Thoracic aorta (tissue), 2 donors: ENCODE data around the gene CFAP54. TPM values are rescaled to one million over a fixed set of nuclear protein-coding genes. Genes with fewer than 3 reads are reported as not detected.
"Not testable (repeated sequence)": the region's sequence is repeated elsewhere in the genome, so short reads cannot be mapped to it uniquely, and the experiment has no call there.

Experiments
- ATAC-seq: fragments of 150-250 bp; one replicate; pipeline ENCODE4 v1.8.0; 2017; ENCODE audit warnings: low read depth; ENCODE audit not compliant: insufficient number of reproducible peaks, low FRiP score
- DNase-seq: peaks from one replicate; pipeline ENCODE4 v3.0.0-alpha.2; 2020; ENCODE audit warnings: low spot score
- H3K27ac ChIP-seq, 2 donors: fragments of 200-600 bp; sonication (generic); 1 replicate in 1 of 2; 2 replicates in 1 of 2; pipeline ENCODE4 v1.5.1; 2016; ENCODE audit warnings: mild to moderate bottlenecking in 2 of 2, moderate library complexity in 2 of 2
- H3K27me3 ChIP-seq: fragments of 200-600 bp; sonication (generic); replicated peaks from 2 replicates; pipeline ENCODE4 v1.6.0; 2016; ENCODE audit warnings: mild to moderate bottlenecking; ENCODE audit not compliant: insufficient read depth
- H3K36me3 ChIP-seq: fragments of 200-600 bp; sonication (generic); one replicate; pipeline ENCODE4 v1.5.1; 2016
- H3K4me1 ChIP-seq, 2 donors: fragments of 200-600 bp; sonication (generic); 1 replicate in 1 of 2; 2 replicates in 1 of 2; pipeline versions ENCODE4 v1.5.1 to v1.6.0; 2016; ENCODE audit warnings: low read depth in 2 of 2, mild to moderate bottlenecking in 1 of 2; ENCODE audit not compliant: control insufficient read depth in 1 of 2
- H3K4me3 ChIP-seq: fragments of 200-600 bp; sonication (generic); 2 replicates; pipeline ENCODE4 v1.5.1; 2016; ENCODE audit warnings: mild to moderate bottlenecking
- H3K9me3 ChIP-seq: fragments of 200-600 bp; sonication (generic); 2 replicates; pipeline ENCODE4 v1.5.1; 2016
- total RNA-seq, 2 donors: library from RNA; depleted of rRNA; stranded (reverse); fragments of >200 nt; gene quantifications; one replicate each; pipeline versions ENCODE4 v1.1.0 to v1.2.3, GENCODE V29; 2016
- TF ChIP-seq, protein P1 (sequence below): fragments of 200-600 bp; sonication (generic); IDR thresholded peaks from one replicate; pipeline ENCODE4 v1.5.1; 2019; ENCODE audit warnings: antibody characterized with exemption

The CFAP54 gene
- total RNA-seq, 2 donors from 2014 or later, result 1.1 to 4.2 TPM

DNA sequence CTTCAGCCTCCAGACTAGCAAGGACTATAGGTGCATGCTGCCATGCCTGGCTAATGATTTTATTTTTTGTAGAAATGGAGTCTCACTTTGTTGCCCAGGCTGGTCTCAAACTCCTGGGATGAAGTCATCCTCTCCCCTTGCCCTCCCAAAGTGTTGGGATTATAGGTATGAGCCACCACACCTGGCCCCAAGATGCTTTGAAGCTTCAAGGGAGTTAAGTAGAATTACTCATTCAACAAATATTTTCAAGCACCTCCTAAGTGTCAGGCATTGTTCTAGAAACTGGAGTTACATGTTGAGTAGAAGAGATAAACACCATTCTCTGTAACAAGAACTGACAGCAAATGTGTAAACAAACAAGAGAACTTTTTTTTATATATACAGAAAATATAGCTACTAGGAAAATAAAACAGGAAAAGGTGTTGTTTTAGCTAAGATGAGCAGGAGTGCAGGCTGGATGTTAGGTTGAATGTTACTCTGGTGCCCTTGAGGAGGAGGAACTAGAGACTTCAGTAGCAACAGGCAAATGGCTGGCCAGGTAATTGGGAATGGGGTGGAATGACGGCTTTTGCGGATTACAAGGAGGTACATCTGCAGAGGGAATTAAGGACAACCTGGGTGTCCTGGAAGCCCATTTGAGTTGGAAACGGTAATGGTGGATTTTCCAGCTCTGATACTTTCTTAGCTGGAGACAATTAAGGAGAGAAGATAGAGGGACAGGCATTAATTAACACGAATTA lies 32.0 kb upstream of the CFAP54 start:
- TF ChIP-seq, protein P1, sequence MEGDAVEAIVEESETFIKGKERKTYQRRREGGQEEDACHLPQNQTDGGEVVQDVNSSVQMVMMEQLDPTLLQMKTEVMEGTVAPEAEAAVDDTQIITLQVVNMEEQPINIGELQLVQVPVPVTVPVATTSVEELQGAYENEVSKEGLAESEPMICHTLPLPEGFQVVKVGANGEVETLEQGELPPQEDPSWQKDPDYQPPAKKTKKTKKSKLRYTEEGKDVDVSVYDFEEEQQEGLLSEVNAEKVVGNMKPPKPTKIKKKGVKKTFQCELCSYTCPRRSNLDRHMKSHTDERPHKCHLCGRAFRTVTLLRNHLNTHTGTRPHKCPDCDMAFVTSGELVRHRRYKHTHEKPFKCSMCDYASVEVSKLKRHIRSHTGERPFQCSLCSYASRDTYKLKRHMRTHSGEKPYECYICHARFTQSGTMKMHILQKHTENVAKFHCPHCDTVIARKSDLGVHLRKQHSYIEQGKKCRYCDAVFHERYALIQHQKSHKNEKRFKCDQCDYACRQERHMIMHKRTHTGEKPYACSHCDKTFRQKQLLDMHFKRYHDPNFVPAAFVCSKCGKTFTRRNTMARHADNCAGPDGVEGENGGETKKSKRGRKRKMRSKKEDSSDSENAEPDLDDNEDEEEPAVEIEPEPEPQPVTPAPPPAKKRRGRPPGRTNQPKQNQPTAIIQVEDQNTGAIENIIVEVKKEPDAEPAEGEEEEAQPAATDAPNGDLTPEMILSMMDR, result no peak
- DNase-seq, result no peak
- Histone ChIP-seq H3K27me3 (no peaks in the 10 kb centered on the region), H3K36me3 (no peaks in the 10 kb centered on the region), H3K4me1 (no peaks in the 10 kb centered on the region), H3K27ac (no peak overlapping the region), H3K4me3 (no peak overlapping the region), H3K9me3 (no peaks in the 10 kb centered on the region)
- no peak for ATAC-seq

DNA sequence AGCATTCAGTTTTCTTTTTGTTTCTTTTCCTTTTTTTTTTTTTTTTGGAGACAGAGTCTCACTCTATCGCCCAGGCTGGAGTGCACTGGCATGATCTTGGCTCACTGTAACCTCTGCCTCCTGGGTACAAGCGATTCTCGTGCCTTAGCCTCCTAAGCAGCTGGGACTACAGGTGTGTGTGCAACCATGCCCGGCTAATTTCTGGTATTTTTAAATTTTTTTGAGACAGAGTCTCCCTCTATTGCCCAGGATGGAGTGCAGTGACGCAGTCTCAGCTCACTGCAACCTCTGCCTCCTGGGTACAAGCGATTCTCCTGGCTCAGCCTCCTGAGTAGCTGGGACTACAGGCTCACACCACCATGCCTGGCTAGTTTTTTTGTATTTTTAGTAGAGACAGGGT lies 30.1 kb upstream of the CFAP54 start:
- not testable (repeated sequence) for H3K36me3 ChIP-seq, ATAC-seq, H3K9me3 ChIP-seq, DNase-seq, H3K27me3 ChIP-seq, H3K4me3 ChIP-seq, H3K4me1 ChIP-seq, H3K27ac ChIP-seq

DNA sequence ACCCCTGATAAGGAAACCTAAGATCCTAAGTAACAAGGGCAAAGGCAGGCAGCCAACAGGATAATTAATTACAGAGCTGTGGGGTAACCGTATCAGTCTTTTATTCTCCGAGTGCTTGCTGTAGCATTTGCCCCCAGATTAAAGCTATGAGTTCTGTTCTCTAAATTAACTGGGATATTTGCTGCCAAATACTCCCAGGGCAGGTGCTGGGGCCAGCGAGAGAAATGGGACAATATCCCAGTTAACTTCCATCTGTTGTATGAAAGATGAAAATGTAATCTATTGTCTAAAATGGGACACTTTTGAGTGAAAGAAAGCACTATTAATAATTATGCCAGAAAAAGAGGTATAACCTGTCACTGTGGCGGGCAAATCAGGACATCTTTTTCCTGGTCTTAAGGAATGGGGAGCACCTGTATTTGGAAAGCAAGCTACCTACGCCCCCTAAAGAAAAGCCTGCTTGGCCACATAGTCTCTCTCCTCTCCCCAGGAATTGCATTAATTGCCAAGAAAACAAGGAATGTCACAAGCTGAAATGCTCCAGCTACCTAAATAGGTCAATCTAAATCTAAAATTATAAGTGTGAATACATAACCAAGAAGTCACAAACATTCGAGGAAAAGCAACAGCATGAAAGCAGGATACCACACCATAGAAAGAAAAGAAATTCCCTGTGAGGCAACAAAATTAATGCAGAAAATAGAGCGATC lies 26.7 kb upstream of the CFAP54 start:
- TF ChIP-seq, protein P1, result no peak
- Histone ChIP-seq H3K36me3 (no peaks in the 10 kb centered on the region), H3K4me1 (no peaks in the 10 kb centered on the region), H3K27me3 (no peaks in the 10 kb centered on the region), H3K27ac (no peak overlapping the region), H3K4me3 (no peak overlapping the region), H3K9me3 (no peaks in the 10 kb centered on the region)
- ATAC-seq (no peak), DNase-seq (no peak)

DNA sequence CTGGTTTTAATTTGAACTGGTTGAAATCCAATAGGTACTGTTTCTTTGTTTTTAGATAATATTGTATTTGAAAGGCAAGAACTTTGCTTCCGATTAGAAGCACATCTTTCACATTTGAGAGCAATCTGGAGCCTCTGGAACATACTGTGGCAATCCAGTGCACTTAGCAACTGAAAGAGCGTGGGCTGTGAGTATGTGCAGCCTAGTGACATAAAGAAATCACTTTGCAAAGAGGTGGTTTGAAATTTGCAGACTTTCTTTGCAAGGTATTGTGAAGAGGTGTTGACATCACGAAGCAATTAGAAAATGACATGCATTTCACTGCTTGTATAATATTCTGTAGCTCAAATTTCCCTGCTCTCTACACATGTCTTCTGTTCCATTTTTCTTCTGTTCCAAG lies 23.5 kb upstream of the CFAP54 start:
- DNase-seq, result no peak
- H3K4me3 ChIP-seq, result no peak overlapping the region
- TF ChIP-seq, protein P1, result no peak
- ATAC-seq, result no peak
- H3K27me3 ChIP-seq, result no peaks in the 10 kb centered on the region
- no peaks in the 10 kb centered on the region for H3K36me3 ChIP-seq
- H3K27ac ChIP-seq, result no peak overlapping the region
- H3K9me3 ChIP-seq, result no peaks in the 10 kb centered on the region
- H3K4me1 ChIP-seq, result no peaks in the 10 kb centered on the region

DNA sequence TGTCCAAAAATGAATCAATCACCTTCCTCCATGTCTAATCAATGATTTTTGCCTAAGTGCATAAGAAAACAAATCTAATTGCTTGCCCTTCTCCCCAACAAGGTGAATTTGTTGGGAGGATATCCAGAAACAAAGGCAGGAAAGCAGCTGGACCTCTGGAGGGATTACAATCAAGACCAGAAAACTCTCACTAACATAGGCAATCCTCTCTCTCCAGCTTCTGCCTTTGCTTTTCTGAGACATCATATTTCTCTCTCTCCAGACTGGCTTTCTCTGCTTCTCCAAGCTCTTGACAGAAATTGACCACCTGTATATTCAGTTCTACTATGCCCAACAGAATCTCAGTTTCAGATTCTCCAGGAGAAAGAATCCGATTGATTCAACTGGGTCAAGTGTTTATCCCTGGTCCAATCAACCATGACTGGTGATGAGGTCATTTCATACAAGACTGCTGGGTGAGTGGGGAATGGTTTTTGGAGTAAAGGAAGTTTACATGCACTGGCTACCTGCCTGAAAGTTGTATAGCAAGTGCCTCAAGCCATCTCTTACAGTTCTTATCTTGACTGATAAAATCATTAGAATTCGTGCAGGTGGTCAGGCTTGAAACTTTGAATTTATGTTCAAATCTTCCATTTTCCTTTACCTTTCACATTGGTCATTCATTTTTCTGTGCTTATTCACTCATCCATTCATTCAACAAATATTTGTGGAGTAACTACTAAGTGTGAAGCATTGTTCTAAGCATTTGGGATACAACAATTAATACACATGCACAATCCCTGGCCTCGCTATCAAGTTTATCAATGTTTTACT lies 22.2 kb upstream of the CFAP54 start:
- TF ChIP-seq, protein P1, result no peak
- Histone ChIP-seq H3K9me3 (no peaks in the 10 kb centered on the region), H3K4me3 (no peak overlapping the region), H3K4me1 (no peaks in the 10 kb centered on the region), H3K27me3 (no peaks in the 10 kb centered on the region), H3K36me3 (no peaks in the 10 kb centered on the region), H3K27ac (no peak overlapping the region)
- DNase-seq (no peak), ATAC-seq (no peak)
